CD4-positive, alpha-beta memory T cell (primary cell): Measurements from ENCODE around the gene PCDHGB7. TPM values are rescaled to one million over a fixed set of nuclear protein-coding genes. Genes with fewer than 3 reads are reported as not detected.

Experiments
- CTCF ChIA-PET: fragments of 350-600 bp; sonication (Branson Sonifier 250); formaldehyde crosslinking; loops from one replicate; lab custom pipeline; 2021; ENCODE audit warnings: inconsistent platforms; ENCODE audit not compliant: partially characterized antibody; lab: Charles Lee
- POLR2A ChIA-PET: fragments of 350-600 bp; sonication (Branson Sonifier 250); formaldehyde crosslinking; loops from one replicate; lab custom pipeline; 2021; ENCODE audit not compliant: partially characterized antibody; lab: Charles Lee
- DNase-seq, 5 donors: peaks; one replicate each; pipeline versions ENCODE4 v3.0.0 to v3.0.0-alpha.2; 2020 to 2022; ENCODE audit warnings: mixed read lengths in 1 of 5
- H3K27ac ChIP-seq: one replicate; pipeline ENCODE4 v1.7.0; 2013; ENCODE audit warnings: low read depth, low read length
- H3K27me3 ChIP-seq: 2 replicates; pipeline ENCODE4 v1.7.0; 2013; ENCODE audit warnings: mild to moderate bottlenecking, low read length, moderate library complexity; ENCODE audit not compliant: insufficient read depth
- H3K36me3 ChIP-seq: 2 replicates; pipeline ENCODE4 v1.7.0; 2013; ENCODE audit warnings: mild to moderate bottlenecking, low read length, moderate library complexity; ENCODE audit not compliant: insufficient read depth
- H3K4me1 ChIP-seq: 2 replicates; pipeline ENCODE4 v1.7.0; 2013; ENCODE audit warnings: mild to moderate bottlenecking, low read length, moderate library complexity; ENCODE audit not compliant: insufficient read depth
- H3K4me3 ChIP-seq, 2 donors: one replicate each; pipeline ENCODE4 v1.7.0; 2013; ENCODE audit warnings: low read length in 2 of 2, mild to moderate bottlenecking in 1 of 2
- H3K9me3 ChIP-seq, 2 donors: one replicate each; pipeline ENCODE4 v1.7.0; 2013; ENCODE audit warnings: low read length in 2 of 2, control low read depth in 1 of 2; ENCODE audit not compliant: control insufficient read depth in 1 of 2
- H3K27ac Mint-ChIP-seq, 7 donors: one replicate each; pipeline ENCODE4 v1.8.0; 2020 to 2021; ENCODE audit warnings: mixed read lengths in 7 of 7, mild to moderate bottlenecking in 6 of 7, inconsistent platforms in 3 of 7, moderate library complexity in 3 of 7
- H3K27me3 Mint-ChIP-seq, 2 donors: one replicate each; pipeline ENCODE4 v1.8.0; 2020 to 2021; ENCODE audit warnings: mixed read lengths in 2 of 2
- H3K36me3 Mint-ChIP-seq, 2 donors: one replicate each; pipeline ENCODE4 v1.8.0; 2020 to 2021; ENCODE audit warnings: mixed read lengths in 2 of 2, inconsistent platforms in 1 of 2, mild to moderate bottlenecking in 1 of 2
- H3K4me1 Mint-ChIP-seq, 4 donors: one replicate each; pipeline ENCODE4 v1.8.0; 2020 to 2021; ENCODE audit warnings: mixed read lengths in 4 of 4, mild to moderate bottlenecking in 1 of 4
- H3K4me3 Mint-ChIP-seq, 8 donors: one replicate each; pipeline ENCODE4 v1.8.0; 2020 to 2021; ENCODE audit warnings: mixed read lengths in 8 of 8, mild to moderate bottlenecking in 7 of 8, moderate library complexity in 6 of 8, inconsistent platforms in 3 of 8
- H3K9me3 Mint-ChIP-seq, 8 donors: one replicate each; pipeline ENCODE4 v1.8.0; 2020 to 2021; ENCODE audit warnings: mixed read lengths in 8 of 8, mild to moderate bottlenecking in 5 of 8, inconsistent platforms in 3 of 8, moderate library complexity in 1 of 8
- intact Hi-C: fragments of 100-400 bp; cut with micrococcal nuclease; formaldehyde crosslinking; loops from one replicate; pipeline ENCODE4 v1.15.1; 2023
- polyA plus RNA-seq, 2 donors: library from polyadenylated mRNA; unstranded; fragments of 300-500 nt; fragmentation: Illumina TruSeq; gene quantifications; one replicate each; pipeline ENCODE4 v1.2.3, GENCODE V29; 2021
- total RNA-seq, 2 experiments: library from RNA; stranded (reverse); gene quantifications; one replicate each; pipeline ENCODE4 v1.2.3, GENCODE V29; 2021

The PCDHGB7 gene
- total and polyA plus RNA-seq, 4 experiments from 2014 or later = 0.03 to 0.33 (median 0.32) TPM; not detected in 1

DNA sequence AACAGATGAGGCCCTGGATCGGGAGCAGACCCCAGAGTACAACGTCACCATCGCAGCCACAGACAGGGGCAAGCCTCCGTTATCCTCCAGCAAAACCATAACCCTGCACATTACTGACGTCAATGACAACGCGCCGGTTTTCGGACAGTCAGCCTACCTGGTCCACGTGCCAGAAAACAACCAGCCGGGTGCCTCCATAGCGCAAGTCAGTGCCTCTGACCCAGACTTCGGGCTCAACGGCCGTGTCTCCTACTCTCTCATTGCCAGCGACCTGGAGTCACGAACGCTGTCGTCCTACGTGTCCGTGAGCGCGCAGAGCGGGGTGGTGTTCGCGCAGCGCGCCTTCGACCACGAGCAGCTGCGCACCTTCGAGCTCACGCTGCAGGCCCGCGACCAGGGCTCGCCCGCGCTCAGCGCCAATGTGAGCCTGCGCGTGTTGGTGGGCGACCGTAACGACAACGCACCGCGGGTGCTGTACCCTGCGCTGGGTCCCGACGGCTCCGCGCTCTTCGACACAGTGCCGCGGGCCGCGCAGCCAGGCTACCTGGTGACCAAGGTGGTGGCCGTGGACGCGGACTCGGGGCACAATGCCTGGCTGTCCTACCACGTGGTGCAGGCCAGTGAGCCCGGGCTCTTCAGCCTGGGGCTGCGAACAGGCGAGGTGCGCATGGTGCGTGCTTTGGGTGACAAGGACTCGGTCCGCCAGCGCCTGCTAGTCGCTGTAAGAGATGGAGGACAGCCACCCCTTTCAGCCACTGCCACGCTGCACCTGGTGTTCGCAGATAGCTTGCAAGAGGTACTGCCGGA lies 1.8 kb downstream of the PCDHGB7 start:
- ChIA-PET POLR2A (no interaction called here), CTCF (interaction anchor here (0.9 to 3.1 kb wide), 3 partner anchors 93 to 145 kb away, joined by 5 to 9 read pairs (median 6); no protein-coding TSS in a partner anchor)
- Histone ChIP-seq H3K36me3 (no peaks in the 10 kb centered on the region), H3K9me3 (peaks cover 0 to 4% of the 10 kb centered on the region in 2 donors), H3K27ac (no peak overlapping the region), H3K27me3 (peaks cover 48% of the 10 kb centered on the region), H3K4me1 (peaks cover 8% of the 10 kb centered on the region), H3K4me3 (no peak overlapping the region)
- intact Hi-C loops = loop anchor here (10.0 kb wide), 1 partner anchor 94 kb away; the partner anchor contains the start of gene TAF7
- peaks cover 4 to 11% (median 6%) of the 10 kb centered on the region in 4 donors for H3K4me1 Mint-ChIP-seq
- H3K4me3 Mint-ChIP-seq = peak overlapping the region in 7 of 8 donors; percentile 17 to 75 (median 28)
- H3K36me3 Mint-ChIP-seq = peaks cover 22 to 26% of the 10 kb centered on the region in 2 donors
- peaks cover 44 to 61% of the 10 kb centered on the region in 2 donors for H3K27me3 Mint-ChIP-seq
- no peak for DNase-seq
- peaks cover 4 to 74% (median 63%) of the 10 kb centered on the region in 8 donors for H3K9me3 Mint-ChIP-seq
- H3K27ac Mint-ChIP-seq = peak overlapping the region in 4 of 7 donors; percentile 32 to 91 (median 75)

DNA sequence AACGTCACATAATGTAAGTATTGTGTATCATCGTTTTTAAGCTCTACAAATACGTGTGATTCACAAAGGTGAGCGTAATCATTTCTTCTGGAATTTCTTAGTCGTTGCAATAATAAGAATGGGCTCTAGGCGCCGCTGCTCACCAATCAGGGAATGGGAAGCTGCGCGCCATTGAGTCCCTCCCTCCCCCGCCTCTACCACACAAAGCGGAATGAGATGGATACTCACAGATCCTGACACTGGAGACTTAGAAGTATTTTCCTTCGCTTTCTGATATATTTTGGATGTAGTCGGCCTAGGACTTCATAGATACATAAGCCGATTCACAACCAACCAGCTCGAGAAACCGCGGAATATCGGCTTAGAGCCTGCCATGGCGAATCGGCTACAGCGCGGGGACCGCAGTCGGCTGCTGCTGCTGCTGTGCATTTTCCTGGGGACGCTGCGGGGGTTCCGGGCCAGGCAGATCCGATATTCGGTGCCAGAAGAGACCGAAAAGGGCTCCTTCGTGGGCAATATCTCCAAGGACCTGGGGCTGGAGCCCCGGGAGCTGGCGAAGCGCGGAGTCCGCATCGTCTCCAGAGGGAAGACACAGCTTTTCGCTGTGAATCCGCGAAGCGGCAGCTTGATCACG lies 3.5 kb downstream of the PCDHGB7 start, which contains the start of gene PCDHGA11:
TSS of gene PCDHGA11 (plus strand) at position 197 of the 634 bp plus-strand sequence. CDS start at position 374, 177 bp downstream.
- Histone ChIP-seq H3K9me3 (peaks cover 0 to 4% of the 10 kb centered on the region in 2 donors), H3K4me1 (peaks cover 8% of the 10 kb centered on the region), H3K36me3 (no peaks in the 10 kb centered on the region), H3K27ac (no peak within 1 kb of the TSS), H3K4me3 (peak within 1 kb of the TSS; percentile 33 to 42), H3K27me3 (peaks cover 41% of the 10 kb centered on the region)
- ChIA-PET CTCF (interaction anchor here (0.7 to 2.3 kb wide), 8 partner anchors 8 to 137 kb away, joined by 3 to 18 read pairs (median 6); partner anchors contain the start of genes PCDHGA10, PCDHGA12 and TAF7), POLR2A (interaction anchor here (1.3 kb wide), 1 partner anchor 143 kb away, joined by 4 read pairs; no protein-coding TSS in a partner anchor)
- intact Hi-C loops = no loop called here
- Mint-ChIP-seq H3K27me3 (peaks cover 52 to 63% of the 10 kb centered on the region in 2 donors), H3K4me1 (peaks cover 0 to 11% (median 3%) of the 10 kb centered on the region in 4 donors), H3K4me3 (peak within 1 kb of the TSS; percentile 77 to 83 (median 80)), H3K27ac (peak within 1 kb of the TSS in 5 of 7 donors; percentile 10 to 93 (median 84)), H3K9me3 (peaks cover 4 to 70% (median 56%) of the 10 kb centered on the region in 8 donors), H3K36me3 (peaks cover 19 to 25% of the 10 kb centered on the region in 2 donors)
- peak in 1 of 5 donors; percentile 31 for DNase-seq

DNA sequence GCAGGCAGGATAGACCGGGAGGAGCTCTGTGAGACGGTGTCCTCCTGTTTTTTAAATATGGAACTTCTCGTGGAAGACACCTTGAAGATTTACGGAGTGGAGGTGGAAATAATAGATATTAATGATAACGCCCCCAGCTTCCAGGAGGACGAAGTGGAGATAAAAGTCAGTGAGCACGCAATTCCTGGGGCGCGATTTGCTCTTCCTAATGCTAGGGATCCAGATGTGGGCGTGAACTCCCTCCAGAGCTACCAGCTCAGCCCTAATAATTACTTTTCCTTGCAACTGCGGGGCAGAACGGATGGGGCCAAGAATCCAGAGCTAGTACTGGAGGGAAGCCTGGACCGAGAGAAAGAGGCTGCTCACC lies 4.0 kb downstream of the PCDHGB7 start:
- CTCF ChIA-PET = interaction anchor here (0.7 to 2.3 kb wide), 8 partner anchors 9 to 136 kb away, joined by 3 to 18 read pairs (median 6); partner anchors contain the start of genes PCDHGA10, PCDHGA12 and TAF7
- H3K27ac Mint-ChIP-seq = peak overlapping the region in 4 of 7 donors; percentile 37 to 84 (median 78)
- H3K27me3 Mint-ChIP-seq = peaks cover 53 to 63% of the 10 kb centered on the region in 2 donors
- H3K4me3 ChIP-seq = peak overlapping the region in 1 of 2 donors; percentile 33
- DNase-seq = no peak
- H3K36me3 ChIP-seq = no peaks in the 10 kb centered on the region
- peaks cover 4 to 70% (median 56%) of the 10 kb centered on the region in 8 donors for H3K9me3 Mint-ChIP-seq
- POLR2A ChIA-PET = interaction anchor here (1.3 kb wide), 1 partner anchor 143 kb away, joined by 4 read pairs; no protein-coding TSS in a partner anchor
- H3K4me1 ChIP-seq = peaks cover 8% of the 10 kb centered on the region
- H3K4me1 Mint-ChIP-seq = peaks cover 0 to 11% (median 3%) of the 10 kb centered on the region in 4 donors
- H3K4me3 Mint-ChIP-seq = peak overlapping the region in 7 of 8 donors; percentile 46 to 83 (median 79)
- no peak overlapping the region for H3K27ac ChIP-seq
- H3K36me3 Mint-ChIP-seq = peaks cover 19 to 25% of the 10 kb centered on the region in 2 donors
- peaks cover 0 to 4% of the 10 kb centered on the region in 2 donors for H3K9me3 ChIP-seq
- H3K27me3 ChIP-seq = peaks cover 36% of the 10 kb centered on the region
- intact Hi-C loops = no loop called here

DNA sequence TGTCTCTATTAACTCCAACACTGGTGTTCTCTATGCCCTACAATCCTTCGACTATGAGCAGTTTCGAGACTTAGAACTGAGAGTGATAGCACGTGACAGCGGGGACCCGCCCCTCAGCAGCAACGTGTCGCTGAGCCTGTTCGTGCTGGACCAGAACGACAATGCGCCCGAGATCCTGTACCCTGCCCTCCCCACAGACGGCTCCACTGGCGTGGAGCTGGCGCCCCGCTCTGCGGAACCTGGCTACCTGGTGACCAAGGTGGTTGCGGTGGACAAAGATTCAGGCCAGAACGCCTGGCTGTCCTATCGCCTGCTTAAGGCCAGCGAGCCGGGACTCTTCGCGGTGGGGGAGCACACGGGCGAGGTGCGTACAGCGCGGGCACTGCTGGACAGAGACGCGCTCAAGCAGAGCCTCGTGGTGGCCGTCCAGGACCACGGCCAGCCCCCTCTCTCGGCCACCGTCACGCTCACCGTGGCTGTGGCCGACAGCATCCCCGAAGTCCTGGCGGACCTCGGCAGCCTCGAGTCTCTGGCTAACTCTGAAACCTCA lies 5.3 kb downstream of the PCDHGB7 start:
- Mint-ChIP-seq H3K27me3 (peaks cover 57 to 64% of the 10 kb centered on the region in 2 donors), H3K4me1 (peaks cover 0 to 11% (median 2%) of the 10 kb centered on the region in 4 donors), H3K9me3 (peaks cover 4 to 77% (median 60%) of the 10 kb centered on the region in 8 donors), H3K4me3 (peak overlapping the region in 3 of 8 donors; percentile 13 to 78 (median 37)), H3K27ac (peak overlapping the region in 1 of 7 donors; percentile 84), H3K36me3 (peaks cover 23 to 26% of the 10 kb centered on the region in 2 donors)
- H3K36me3 ChIP-seq = no peaks in the 10 kb centered on the region
- H3K4me1 ChIP-seq = peaks cover 8% of the 10 kb centered on the region
- H3K27me3 ChIP-seq = peaks cover 36% of the 10 kb centered on the region
- CTCF ChIA-PET = no interaction called here
- POLR2A ChIA-PET = no interaction called here
- H3K27ac ChIP-seq = no peak overlapping the region
- intact Hi-C loops = no loop called here
- H3K9me3 ChIP-seq = peaks cover 0 to 4% of the 10 kb centered on the region in 2 donors
- DNase-seq = no peak
- no peak overlapping the region for H3K4me3 ChIP-seq

DNA sequence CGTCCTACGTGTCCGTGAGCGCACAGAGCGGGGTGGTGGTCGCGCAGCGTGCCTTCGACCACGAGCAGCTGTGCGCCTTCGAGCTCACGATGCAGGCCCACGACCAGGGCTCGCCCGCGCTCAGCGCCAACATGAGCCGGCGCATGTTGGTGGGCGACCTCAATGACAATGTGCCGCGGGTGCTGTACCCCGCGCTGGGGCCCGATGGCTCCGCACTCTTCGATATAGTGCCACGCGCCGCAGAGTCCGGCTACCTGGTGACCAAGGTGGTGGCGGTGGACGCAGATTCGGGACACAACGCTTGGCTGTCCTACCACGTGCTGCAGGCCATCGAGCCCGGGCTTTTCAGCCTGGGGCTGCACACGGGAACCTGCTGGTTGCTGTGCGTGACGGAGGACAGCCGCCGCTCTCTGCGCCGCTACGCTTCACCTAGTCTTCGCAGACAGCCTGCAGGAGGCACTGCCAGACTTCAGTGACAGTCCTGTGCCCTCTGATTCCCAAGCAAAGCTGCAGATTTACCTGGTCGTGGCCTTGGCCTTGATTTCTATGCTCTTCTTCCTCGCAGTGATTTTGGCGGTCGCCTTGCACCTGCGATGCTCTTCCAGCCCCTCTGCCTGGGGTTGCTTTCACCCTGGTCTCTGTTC lies 10.4 kb downstream of the PCDHGB7 start:
- no peak overlapping the region for H3K27ac ChIP-seq
- H3K36me3 ChIP-seq = no peaks in the 10 kb centered on the region
- H3K36me3 Mint-ChIP-seq = peaks cover 13 to 22% of the 10 kb centered on the region in 2 donors
- no peak overlapping the region for H3K4me3 ChIP-seq
- H3K27me3 Mint-ChIP-seq = peaks cover 45 to 51% of the 10 kb centered on the region in 2 donors
- ChIA-PET CTCF (no interaction called here), POLR2A (no interaction called here)
- peaks cover 0 to 73% (median 50%) of the 10 kb centered on the region in 8 donors for H3K9me3 Mint-ChIP-seq
- peaks cover 0 to 5% of the 10 kb centered on the region in 2 donors for H3K9me3 ChIP-seq
- H3K27me3 ChIP-seq = peaks cover 10% of the 10 kb centered on the region
- H3K4me1 Mint-ChIP-seq = peaks cover 5 to 17% (median 6%) of the 10 kb centered on the region in 4 donors
- no peak overlapping the region for H3K4me3 Mint-ChIP-seq
- DNase-seq = no peak
- no peaks in the 10 kb centered on the region for H3K4me1 ChIP-seq
- peak overlapping the region in 1 of 7 donors; percentile 78 for H3K27ac Mint-ChIP-seq
- intact Hi-C loops = no loop called here
